ENCODE results near the gene CD47.

GRCh38 chr3:108036401-108036800 is 54.4 kb downstream of the CD47 start:
- TF ChIP-seq, protein P1, sequence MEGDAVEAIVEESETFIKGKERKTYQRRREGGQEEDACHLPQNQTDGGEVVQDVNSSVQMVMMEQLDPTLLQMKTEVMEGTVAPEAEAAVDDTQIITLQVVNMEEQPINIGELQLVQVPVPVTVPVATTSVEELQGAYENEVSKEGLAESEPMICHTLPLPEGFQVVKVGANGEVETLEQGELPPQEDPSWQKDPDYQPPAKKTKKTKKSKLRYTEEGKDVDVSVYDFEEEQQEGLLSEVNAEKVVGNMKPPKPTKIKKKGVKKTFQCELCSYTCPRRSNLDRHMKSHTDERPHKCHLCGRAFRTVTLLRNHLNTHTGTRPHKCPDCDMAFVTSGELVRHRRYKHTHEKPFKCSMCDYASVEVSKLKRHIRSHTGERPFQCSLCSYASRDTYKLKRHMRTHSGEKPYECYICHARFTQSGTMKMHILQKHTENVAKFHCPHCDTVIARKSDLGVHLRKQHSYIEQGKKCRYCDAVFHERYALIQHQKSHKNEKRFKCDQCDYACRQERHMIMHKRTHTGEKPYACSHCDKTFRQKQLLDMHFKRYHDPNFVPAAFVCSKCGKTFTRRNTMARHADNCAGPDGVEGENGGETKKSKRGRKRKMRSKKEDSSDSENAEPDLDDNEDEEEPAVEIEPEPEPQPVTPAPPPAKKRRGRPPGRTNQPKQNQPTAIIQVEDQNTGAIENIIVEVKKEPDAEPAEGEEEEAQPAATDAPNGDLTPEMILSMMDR (IDR thresholded peaks at IDR 0.05; ENCODE audit: borderline replicate concordance, extremely low read depth, low read length, poor library complexity, severe bottlenecking): no peak
- TF ChIP-seq EZH2 (IDR thresholded peaks at IDR 0.05; ENCODE audit: borderline replicate concordance, low read depth, low read length, severe bottlenecking): no peak

Measured in DND-41 (cell line).